ENCODE data around the gene LHFPL3.
"Not testable (repeated sequence)": the region's sequence is repeated elsewhere in the genome, so short reads cannot be mapped to it uniquely, and the experiment has no call there.

The LHFPL3 gene

DNA sequence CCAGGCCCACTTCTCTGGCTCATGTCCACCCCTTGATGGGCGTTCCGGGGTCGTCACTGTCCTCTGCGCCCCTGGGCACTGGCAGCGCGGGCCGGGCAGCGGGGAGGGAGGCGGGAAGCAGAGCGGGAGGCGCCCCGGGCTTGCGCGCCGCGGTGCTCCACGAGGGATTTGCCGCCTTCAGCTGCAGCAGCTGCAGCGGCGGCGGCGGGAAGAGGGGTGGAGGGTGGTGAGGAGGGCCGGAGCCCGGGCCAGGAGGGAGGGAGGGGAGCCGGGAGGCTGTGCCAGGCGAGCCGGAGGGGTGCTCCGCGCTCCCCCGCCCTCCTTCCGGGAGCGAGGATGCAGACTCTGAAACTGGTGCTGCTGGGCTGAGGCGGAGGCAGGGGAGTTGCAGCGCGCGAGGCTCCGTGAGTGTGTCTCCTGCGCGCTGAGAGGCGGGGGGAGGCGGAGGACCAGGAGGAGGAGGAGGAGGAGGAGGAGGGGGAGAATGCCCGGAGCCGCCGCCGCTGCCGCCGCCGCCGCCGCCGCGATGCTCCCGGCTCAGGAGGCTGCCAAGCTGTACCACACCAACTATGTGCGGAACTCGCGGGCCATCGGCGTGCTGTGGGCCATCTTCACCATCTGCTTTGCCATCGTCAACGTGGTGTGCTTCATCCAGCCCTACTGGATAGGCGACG is at the start of gene LHFPL3:
Gene LHFPL3, plus strand, starts transcription at position 308 of the 674 bp plus-strand sequence.
- FAIRE-seq (no peak), DNase-seq (ENCODE audit: insufficient read length, low spot score) (no peak)

DNA sequence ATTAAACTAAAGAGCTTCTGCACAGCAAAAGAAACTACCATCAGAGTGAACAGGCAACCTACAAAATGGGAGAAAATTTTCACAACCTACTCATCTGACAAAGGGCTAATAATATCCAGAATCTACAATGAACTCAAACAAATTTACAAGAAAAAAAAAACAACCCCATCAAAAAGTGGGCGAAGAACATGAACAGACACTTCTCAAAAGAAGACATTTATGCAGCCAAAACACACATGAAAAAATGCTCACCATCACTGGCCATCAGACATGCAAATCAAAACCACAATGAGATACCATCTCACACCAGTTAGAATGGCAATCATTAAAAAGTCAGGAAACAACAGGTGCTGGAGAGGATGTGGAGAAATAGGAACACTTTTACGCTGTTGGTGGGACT is 46.7 kb upstream of the LHFPL3 start:
- not testable (repeated sequence) for FAIRE-seq; DNase-seq (ENCODE audit: insufficient read length, low spot score)

DNA sequence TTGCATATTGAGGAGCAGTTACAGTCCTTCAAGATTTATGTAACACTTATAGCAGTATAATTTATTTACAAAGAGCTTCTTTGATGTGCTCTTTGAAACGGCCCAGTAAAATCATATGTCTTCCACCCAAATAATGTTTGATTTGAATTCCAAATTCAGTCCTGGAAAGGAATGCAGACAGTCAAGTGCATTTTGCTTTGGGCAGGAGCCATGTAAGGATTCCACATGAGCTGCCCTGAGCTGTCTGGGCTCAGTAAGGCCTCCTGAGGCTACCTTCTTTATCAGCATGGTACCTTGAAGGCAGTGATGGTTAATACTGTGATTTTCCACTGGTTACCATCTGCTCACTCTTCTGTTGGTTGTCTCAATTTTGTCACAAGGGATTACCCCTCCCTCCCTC is 41.6 kb upstream of the LHFPL3 start:
- no peak for FAIRE-seq
- no peak for DNase-seq (ENCODE audit: insufficient read length, low spot score)

DNA sequence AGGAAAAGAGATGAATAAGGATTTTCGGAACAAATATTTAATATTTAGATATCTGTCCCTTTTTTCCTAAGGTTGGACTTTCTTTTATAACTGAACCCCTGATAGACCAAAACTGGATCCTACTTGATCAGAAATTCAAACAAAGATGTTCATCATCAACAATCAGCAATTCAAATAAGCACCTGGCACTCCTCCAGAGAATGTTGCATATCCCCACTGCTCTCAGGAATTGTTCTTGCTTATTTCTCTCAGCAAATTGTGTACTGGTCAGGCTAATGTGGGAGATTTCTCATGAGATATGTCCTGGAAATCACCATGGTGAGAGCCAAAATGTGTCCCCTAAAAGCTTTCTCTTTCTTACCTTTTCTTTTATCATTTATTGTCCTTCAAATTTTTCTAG is 40.3 kb upstream of the LHFPL3 start:
- FAIRE-seq (no peak), DNase-seq (ENCODE audit: insufficient read length, low spot score) (no peak)

DNA sequence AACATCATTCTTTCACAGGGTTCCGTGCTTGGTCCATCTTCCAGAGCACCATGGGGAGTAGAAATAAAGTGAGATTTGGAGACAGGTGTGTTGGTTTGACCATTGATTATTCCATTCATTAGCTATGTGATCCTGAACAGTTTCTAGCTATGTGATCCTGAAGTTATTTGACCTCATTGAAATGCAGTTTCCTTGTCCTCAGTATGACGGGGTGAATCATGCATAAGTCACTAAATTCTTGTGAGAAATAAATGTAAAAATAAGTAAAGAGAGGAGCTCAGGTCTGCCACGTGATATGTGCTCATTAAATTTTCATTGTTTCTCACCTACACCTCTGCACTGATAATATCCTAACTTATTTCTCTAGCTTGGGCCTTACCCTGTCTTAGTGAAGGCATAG is 34.1 kb upstream of the LHFPL3 start:
- DNase-seq (ENCODE audit: insufficient read length, low spot score) = no peak
- FAIRE-seq = no peak

DNA sequence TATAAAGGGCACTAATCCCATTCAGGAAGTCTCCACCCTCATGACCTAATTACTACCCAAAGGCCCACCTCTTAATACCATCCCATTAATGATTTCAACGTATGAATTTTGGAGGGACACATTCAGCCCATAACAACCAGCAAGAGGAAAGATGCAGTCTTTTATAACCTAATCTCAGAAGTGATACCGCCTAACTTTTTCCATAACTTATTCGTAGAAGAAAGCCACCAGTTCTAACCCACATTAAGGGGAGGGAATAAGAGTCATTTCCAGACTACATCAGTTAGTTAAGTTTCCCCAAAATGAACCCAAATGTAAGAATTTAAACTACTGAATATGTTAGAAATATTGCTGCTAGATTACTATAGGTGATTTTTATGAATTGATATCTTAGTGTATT is 32.1 kb upstream of the LHFPL3 start:
- no peak for FAIRE-seq

DNA sequence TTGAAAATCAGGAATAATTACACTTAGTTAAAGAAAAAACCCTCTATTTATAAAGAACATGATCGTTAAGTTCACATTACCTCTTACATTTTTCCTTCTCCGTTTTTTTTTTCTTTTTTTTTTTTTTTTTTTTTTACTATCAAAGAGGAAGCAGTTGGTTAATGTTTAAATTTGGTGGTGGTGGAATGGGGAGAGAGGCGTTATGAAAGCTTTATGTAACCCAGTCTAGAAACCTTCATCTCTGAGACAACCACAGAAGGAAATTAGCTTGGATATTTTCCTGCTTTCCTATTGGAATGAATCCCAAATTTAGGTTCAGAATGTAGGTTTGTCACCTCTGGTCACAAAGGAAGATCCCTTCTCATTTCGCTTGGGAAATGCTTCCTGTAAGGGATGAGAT is 31.5 kb upstream of the LHFPL3 start:
- DNase-seq (ENCODE audit: insufficient read length, low spot score) (no peak), FAIRE-seq (no peak)

More for the DNA sequence above, 32.1 kb upstream of the LHFPL3 start:
- DNase-seq (ENCODE audit: insufficient read length, low spot score) = no peak

DNA sequence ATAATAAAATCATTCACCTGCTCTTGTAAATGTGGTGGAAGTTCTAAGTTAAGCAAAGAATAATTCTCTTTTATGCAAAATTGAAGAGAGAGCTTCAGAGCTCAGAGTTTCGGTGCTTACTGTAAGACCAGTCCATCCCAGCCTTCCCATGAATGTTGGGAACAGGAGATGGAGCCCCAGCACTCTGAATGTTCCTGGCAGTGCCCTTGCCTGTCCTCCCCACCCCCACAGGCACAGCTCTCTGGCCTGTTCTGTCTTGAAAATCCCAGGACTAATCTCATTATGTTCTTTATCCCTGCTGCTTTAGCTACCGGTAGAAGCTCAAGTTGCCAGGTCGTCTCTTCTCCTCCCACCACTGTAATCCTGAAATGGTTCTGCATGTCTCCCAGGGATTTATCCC is 29.1 kb upstream of the LHFPL3 start:
- no peak for DNase-seq (ENCODE audit: insufficient read length, low spot score)
- no peak for FAIRE-seq

DNA sequence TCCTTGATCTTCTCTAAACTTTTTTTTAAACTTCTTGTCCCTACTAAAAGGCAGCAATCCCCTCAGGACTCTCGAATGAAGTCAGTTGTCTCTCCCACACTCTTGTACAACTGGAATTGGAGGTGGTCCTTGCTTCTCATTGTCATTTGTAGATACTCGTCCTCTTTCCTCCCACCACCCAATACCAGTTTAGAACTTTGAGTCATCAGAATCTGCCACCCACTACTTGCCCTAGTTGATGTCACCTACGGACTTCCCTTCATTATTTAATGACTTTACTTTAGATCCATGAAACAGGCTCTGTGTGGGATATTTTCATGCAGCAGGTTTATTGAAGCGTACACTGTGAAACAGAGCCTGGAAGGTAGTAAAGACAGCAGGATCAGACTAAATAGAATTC is 28.6 kb upstream of the LHFPL3 start:
- DNase-seq (ENCODE audit: insufficient read length, low spot score) (no peak), FAIRE-seq (no peak)

DNA sequence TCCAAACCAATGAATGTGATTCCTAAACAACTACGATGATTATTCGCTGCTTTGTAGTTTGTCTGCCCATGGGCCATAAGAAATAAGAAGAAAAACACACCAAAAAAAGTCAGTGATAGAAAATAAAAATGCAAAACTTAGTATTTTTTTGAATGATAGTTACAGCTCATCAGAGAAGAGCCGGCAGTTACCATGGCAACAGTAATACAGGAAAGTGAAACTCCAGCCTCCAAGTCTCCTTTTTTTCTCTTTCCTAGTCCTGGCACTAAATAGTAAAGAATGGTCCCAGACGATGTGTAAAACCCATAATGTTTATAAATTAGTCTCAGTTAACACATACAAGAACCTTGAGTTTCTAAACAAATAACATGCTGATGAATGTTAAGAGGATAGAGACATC is 21.6 kb upstream of the LHFPL3 start:
- DNase-seq (ENCODE audit: insufficient read length, low spot score) = no peak

DNA sequence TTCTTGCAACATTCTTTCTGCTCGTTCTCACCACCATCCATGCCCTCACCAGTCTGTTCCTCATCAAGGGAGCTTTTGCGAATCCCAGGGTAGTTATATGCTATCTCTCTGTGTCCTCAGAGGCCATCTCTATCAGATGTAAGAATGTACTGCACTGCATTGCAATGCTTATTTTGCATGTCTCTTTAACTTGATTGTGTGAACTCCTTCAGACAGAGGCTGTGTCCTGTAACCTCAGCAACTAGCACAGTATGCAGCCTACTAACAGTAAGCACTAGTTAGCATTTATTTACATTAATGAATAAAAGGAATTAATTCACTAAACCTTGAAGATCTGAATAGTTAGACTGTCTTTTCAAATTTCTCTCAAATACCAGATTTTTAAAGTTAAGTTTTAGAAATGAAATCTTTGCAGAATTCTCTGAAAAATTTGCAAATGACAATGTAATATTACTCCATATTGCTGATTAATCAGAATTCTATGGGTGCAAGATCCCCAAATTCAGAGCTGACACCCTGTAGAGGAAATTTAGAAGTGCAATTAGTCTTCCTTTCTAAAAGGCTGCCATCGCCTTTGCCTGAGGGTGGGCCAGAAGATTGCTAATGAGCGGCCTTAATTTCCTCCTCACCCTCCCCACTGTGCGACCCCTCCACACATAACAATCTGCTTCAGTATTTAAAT is 10.3 kb upstream of the LHFPL3 start:
- DNase-seq (ENCODE audit: insufficient read length, low spot score) (no peak), FAIRE-seq (no peak)

More for the DNA sequence above, 21.6 kb upstream of the LHFPL3 start:
- no peak for FAIRE-seq

DNA sequence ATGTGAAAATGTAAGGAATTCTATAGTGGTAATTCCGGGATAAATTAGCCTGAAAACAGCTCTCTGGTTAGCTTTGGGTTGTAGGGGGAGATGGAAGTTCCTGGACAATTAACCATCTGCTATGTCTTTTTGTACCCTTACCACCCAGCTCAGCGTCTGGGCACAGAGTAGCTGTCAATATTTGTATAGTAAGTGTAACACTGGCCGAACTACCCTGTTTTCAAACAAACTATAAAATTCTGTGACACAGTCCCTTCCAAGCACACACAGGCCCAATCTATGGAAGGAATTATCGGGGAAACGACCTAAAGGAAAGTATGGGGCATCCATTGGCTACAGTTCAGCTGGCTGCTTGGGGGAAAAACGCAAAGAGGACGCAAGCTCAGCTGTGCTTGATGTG is 869 bp upstream of the LHFPL3 start:
- FAIRE-seq (no peak), DNase-seq (ENCODE audit: insufficient read length, low spot score) (no peak)

DNA sequence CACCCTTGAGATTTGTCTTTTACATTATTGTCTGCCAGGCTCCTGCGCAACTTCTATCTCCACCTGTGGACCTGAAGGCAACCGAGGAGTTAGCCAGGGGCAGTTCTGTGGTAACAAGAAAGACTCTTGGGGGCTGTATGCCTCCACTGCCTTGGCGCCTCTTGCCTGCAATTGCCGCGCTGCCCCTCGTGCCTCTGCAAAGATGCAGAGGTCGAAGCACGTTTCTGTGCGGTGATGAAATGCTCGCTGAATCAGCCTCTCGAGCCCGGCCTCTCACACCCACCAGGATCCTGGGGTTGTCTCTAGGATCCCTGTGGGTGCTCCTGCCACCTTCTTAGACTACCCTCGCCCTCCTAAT is 486 bp upstream of the LHFPL3 start:
- DNase-seq (ENCODE audit: insufficient read length, low spot score) (no peak), FAIRE-seq (no peak)

DNA sequence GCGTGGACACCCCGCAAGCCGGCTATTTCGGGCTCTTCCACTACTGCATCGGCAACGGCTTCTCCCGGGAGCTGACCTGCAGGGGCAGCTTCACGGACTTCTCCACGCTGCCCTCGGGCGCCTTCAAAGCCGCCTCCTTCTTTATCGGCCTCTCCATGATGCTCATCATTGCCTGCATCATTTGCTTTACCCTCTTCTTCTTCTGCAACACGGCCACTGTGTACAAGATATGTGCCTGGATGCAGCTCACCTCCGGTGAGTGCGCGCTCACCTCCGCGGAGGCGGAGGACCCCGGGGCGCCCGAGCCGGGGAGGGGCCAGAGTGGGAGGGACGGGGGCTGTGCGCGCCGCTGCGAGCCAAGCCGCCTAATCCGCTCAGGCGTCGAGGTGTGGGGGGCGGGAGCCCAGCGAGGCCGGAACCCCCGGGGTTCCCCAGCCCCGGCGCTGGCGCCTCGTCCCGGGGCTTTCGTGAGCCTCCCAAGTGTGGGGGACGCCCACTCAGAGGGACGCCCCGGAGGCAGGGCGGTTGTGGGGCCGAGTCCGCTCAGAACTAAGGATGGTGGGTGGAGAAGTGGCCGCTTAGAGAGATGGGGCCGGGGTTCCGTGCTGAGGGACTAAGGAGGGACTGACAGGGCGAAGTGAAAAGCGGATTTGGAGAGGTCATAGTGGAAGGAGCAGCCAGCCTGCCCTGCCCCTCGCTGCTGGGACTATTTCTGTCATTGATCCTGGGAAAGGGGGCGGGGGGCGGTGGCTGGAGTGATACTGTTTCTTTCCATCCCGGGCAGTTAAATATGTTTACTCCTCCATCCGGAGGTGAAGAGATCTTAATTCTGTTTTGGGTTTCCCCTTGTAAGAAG is 795 bp downstream of the LHFPL3 start:
- DNase-seq (ENCODE audit: insufficient read length, low spot score) (no peak), FAIRE-seq (no peak)

DNA sequence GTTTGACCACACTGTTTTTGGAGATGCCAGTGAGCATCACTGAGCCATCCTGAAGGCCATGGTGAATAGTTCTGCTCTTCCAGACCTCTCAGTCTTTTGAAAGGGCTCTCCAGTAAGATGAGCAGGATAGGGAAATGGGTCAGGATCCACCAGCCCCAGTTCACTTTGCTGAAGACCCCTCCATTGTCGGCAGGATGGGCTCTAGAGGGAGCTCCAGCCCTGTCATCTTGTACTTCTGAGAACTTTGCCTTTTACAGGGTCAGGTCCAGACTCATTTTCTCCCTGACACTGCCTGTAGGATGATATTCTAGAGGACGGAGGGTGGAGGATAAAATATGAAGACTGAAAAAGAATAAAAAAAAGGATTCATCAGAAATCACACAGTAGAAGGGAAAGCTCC is 13.1 kb downstream of the LHFPL3 start:
- DNase-seq (ENCODE audit: insufficient read length, low spot score) (no peak), FAIRE-seq (no peak)

DNA sequence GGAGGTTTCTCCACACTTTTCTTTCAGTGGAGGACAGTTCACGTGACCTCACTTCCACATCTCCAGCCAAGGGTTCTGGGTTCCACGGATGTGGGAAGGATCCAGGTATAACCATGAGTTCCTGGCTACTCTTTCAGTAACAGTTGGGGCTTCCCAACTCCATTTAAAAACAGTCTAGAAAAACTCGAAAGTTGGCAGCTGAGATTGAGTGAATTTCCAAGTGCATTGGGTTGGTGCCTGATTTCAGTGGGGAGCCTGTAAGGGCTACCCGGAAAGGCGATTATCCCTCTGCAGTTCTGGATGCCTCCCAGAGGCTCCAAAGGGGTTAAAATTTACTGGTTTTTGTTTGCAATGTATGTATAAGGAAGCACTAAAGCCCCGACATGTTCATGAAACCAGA is 24.3 kb downstream of the LHFPL3 start:
- DNase-seq (ENCODE audit: insufficient read length, low spot score) (no peak), FAIRE-seq (no peak)

DNA sequence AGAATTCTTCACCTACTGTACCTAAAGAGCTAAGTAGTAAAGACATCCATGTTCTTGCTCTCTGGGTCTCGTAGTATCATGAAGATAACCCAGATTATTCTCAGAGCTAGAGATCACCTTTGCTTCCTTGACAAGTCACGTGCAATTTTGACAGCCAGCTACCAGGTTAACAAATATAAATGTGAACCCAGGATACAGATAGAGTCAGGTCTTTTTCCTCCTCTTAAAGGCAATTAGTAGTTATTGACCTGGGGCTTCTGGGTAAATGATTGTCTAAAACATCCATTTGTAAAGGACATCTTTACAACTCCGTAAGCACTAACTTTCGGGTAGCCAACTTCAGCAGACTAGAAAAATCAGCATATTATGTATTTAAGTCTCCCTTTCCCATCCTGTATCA is 28.8 kb downstream of the LHFPL3 start:
- no peak for DNase-seq (ENCODE audit: insufficient read length, low spot score)
- FAIRE-seq = no peak

DNA sequence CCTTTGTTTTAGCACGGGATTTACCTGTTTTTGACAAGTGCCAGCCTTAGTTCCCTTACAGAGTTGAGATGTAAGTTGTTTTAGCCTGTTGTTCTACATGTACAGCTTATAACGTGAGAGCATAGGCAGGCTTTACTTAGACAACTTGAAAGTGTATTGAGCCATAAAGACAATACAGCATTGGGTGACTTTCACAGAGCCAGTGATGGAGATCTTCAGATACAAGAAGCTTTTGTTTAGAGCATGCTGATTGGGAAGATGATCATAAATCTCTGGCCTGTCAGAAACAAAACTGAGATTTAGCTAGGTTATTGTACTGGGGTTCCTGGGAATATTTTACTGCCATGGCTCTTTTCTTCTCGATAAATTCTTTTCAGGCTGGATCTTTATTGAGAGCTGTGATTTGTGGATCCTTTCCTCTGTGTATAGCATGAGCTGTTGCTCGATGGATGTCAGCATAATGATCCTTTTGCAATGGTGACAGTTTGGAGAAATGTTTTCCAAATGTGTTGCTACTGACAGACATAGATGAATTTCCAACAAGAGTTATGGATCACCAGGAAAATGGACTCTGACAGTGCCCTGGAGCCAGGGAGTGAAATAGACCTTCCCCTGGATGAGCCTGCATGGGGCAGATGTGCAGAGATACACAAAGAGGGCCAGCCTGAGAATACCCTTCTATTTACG is 30.2 kb downstream of the LHFPL3 start:
- FAIRE-seq = no peak
- no peak for DNase-seq (ENCODE audit: insufficient read length, low spot score)

DNA sequence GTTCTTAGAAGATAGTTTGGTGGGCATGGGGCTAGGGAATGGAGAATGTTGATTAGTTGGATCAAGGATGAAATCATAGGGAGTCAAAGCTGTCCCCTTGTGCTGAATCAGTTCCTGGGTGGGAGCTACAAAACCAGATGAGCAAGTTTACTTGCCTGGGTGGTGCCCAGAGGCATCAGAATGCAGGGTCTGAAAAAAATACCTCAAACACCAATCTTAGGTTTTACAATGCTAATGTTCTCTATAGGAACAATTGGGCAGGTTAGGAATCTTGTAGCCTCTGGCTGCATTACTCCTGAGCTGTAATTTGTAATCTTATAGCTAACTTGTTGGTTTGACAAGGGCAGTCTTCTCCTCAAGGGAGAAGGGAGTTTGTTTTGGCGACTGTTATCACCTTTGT is 34.4 kb downstream of the LHFPL3 start:
- no peak for DNase-seq (ENCODE audit: insufficient read length, low spot score)
- FAIRE-seq = no peak

DNA sequence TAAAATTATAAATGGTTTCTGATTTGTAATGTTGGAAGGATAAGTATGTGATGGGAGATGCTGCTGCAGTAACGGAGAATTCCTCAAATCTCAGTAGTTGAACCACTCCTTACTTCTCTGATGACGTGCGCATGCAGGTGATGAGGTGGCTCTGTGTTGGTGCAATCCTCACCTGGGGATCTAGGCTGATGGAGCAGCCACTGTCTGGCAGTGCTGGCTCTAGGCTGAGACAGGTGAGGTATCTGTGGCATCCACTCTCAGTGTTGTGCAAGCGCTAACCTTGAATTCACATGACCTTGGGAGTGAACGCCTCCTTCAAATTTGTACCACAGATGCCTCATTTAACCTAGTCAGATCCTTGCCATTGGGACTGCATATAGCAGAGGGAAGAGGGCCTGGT is 35.0 kb downstream of the LHFPL3 start:
- DNase-seq (ENCODE audit: insufficient read length, low spot score) (no peak), FAIRE-seq (no peak)

DNA sequence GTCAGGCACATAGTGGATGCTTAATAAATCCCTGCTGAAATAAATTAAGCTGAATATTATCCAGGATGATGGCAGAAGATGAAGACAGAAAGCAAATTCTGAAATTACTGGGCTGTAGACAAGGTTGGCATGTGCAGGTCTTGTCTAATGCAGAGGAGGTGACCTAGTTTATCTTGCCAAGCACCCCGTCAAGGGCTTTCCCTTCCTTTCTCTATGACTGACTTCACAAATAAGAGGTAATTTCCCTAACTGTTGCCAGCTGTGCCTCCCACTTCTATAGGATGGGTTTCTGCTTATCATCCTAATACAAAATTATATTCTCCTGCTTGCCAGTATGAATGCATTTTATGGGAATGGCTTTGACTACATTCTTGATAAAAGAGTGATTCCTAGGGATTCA is 38.0 kb downstream of the LHFPL3 start:
- FAIRE-seq (no peak), DNase-seq (ENCODE audit: insufficient read length, low spot score) (no peak)
